K562 (cell line): ENCODE results near the gene CD48. TPM values are rescaled to one million over a fixed set of nuclear protein-coding genes. Genes with fewer than 3 reads are reported as not detected.

Experiments used
- ARID1B ChIP-seq: fragments of 450-650 bp; IDR thresholded peaks from 2 replicates; pipeline ENCODE4 v1.6.1; 2016; ENCODE audit warnings: antibody characterized with exemption, mild to moderate bottlenecking, inconsistent platforms
- CBFA2T2 ChIP-seq: fragments of 450-650 bp; conservative IDR thresholded peaks from 2 replicates; pipeline ENCODE4 v1.6.1; 2017; ENCODE audit warnings: mild to moderate bottlenecking
- CBX8 ChIP-seq: fragments of 200-600 bp; sonication (generic); IDR thresholded peaks from 2 replicates; pipeline ENCODE4 v1.6.1; 2012; ENCODE audit warnings: borderline replicate concordance, mixed run types, low read depth, mild to moderate bottlenecking, moderate library complexity, mixed read lengths, low read length, control low read depth, inconsistent platforms; ENCODE audit not compliant: poor library complexity, severe bottlenecking; ENCODE audit errors: extremely low read depth
- DACH1 ChIP-seq: fragments of 450-650 bp; IDR thresholded peaks from 2 replicates; pipeline ENCODE4 v1.6.1; 2018; ENCODE audit not compliant: partially characterized antibody
- DDX20 ChIP-seq: fragments of 450-650 bp; IDR thresholded peaks from 2 replicates; pipeline ENCODE4 v1.6.1; 2016; ENCODE audit warnings: missing genetic modification characterization, low read depth, mild to moderate bottlenecking, missing compliant biosample characterization, moderate library complexity
- EP300 ChIP-seq: IDR thresholded peaks from 2 replicates; pipeline ENCODE4 v1.6.1; 2012; ENCODE audit warnings: low read length, improper control_type of control experiment
- EZH2 ChIP-seq: IDR thresholded peaks from 2 replicates; pipeline ENCODE4 v1.6.1; 2012; ENCODE audit warnings: low read depth, mild to moderate bottlenecking, inconsistent platforms, low read length, borderline replicate concordance
- HNRNPUL1 ChIP-seq: fragments of 200-400 bp; formaldehyde crosslinking; IDR thresholded peaks from 2 replicates; pipeline ENCODE4 v1.6.1; 2017; ENCODE audit warnings: low read length
- MTA2 ChIP-seq: fragments of 450-650 bp; IDR thresholded peaks from 2 replicates; pipeline ENCODE4 v1.6.1; 2016; ENCODE audit warnings: low read depth
- PPARD ChIP-seq: fragments of 250-450 bp; sonication (Bioruptor Pico); IDR thresholded peaks from 2 replicates; pipeline ENCODE4 v1.8.0; 2022; ENCODE audit warnings: inconsistent platforms, mild to moderate bottlenecking, moderate library complexity
- SAFB2 ChIP-seq: fragments of 200-400 bp; formaldehyde crosslinking; IDR thresholded peaks from 2 replicates; pipeline ENCODE4 v1.6.1; 2018; ENCODE audit warnings: borderline replicate concordance, low read length, low read depth, moderate library complexity; ENCODE audit not compliant: severe bottlenecking
- SLC30A9 ChIP-seq: fragments of 250-450 bp; sonication (Bioruptor Pico); IDR thresholded peaks from 2 replicates; pipeline ENCODE4 v1.8.0; 2022; ENCODE audit warnings: mild to moderate bottlenecking, moderate library complexity
- TEAD1 ChIP-seq, 2 experiments: fragments of 450-650 bp in 1 of 2; sonication (generic) in 1 of 2; formaldehyde crosslinking; IDR thresholded peaks; 2 replicates each; pipeline versions ENCODE4 v1.4.0 to v1.8.0; 2020 to 2022; ENCODE audit warnings: mild to moderate bottlenecking in 2 of 2, missing genetic modification reagents in 1 of 2
- THRAP3 ChIP-seq: fragments of 450-650 bp; IDR thresholded peaks from 2 replicates; pipeline ENCODE4 v1.6.1; 2016; ENCODE audit warnings: mild to moderate bottlenecking, inconsistent platforms, borderline replicate concordance
- ZBED1 ChIP-seq: IDR thresholded peaks from 2 replicates; pipeline ENCODE4 v1.6.1; 2014
- ZBTB17 ChIP-seq: fragments of 450-650 bp; formaldehyde crosslinking; IDR thresholded peaks from 2 replicates; pipeline ENCODE4 v1.4.0; 2020; ENCODE audit warnings: mild to moderate bottlenecking
- ZNF23 ChIP-seq: fragments of 250-450 bp; sonication (Bioruptor Pico); IDR thresholded peaks from 2 replicates; pipeline ENCODE4 v1.4.0; 2020; ENCODE audit warnings: mild to moderate bottlenecking
- ZNF644 ChIP-seq: fragments of 200-800 bp; sonication (Bioruptor generic); IDR thresholded peaks from 2 replicates; pipeline ENCODE4 v1.6.1; 2016; ENCODE audit warnings: low read depth, missing genetic modification characterization, missing compliant biosample characterization
- ZNF707 ChIP-seq: fragments of 250-450 bp; sonication (Bioruptor Pico); conservative IDR thresholded peaks from 2 replicates; pipeline ENCODE4 v1.8.0; 2022; ENCODE audit warnings: inconsistent platforms, mild to moderate bottlenecking, moderate library complexity
- ZSCAN32 ChIP-seq: fragments of 450-650 bp; formaldehyde crosslinking; IDR thresholded peaks from 2 replicates; pipeline ENCODE4 v1.4.0; 2020; ENCODE audit warnings: mild to moderate bottlenecking, moderate library complexity
- polyA plus RNA-seq, 8 experiments: library from polyadenylated mRNA; depleted of rRNA in 4 of 8; stranded (reverse) in 5 of 8; unstranded in 3 of 8; fragments of >200 nt; fragmentation: Nextera tagmentation in 2 of 8; fragmentation: Illumina TruSeq in 1 of 8; extraction: Ambion mirVana in 2 of 8; extraction: Trizol in 1 of 8; gene quantifications; 2 replicates each; pipeline versions ENCODE4 v1.2.1 to v1.2.3, GENCODE V29; 2011 to 2014; ENCODE audit warnings: inconsistent platforms in 1 of 8, missing spikeins in 1 of 8
- total RNA-seq, 7 experiments: library from RNA; depleted of rRNA in 6 of 7; stranded (reverse); fragments of >200 nt in 6 of 7; fragmentation: Illumina TruSeq in 2 of 7; extraction: Trizol in 2 of 7; gene quantifications; 2 replicates each; pipeline versions ENCODE4 v1.2.1 to v1.2.3, GENCODE V29; 2011 to 2021; ENCODE audit warnings: low replicate concordance in 1 of 7
- TF ChIP-seq, protein P1 (sequence below), 2 experiments: fragments of 450-650 bp in 1 of 2; sonication (generic) in 1 of 2; formaldehyde crosslinking in 1 of 2; IDR thresholded peaks in 1 of 2; conservative IDR thresholded peaks in 1 of 2; 2 replicates each; pipeline versions ENCODE4 v1.6.1 to v1.8.1; 2016 to 2023; ENCODE audit warnings: mild to moderate bottlenecking in 2 of 2, moderate library complexity in 2 of 2, inconsistent platforms in 1 of 2, missing genetic modification reagents in 1 of 2
- TF ChIP-seq, protein P2 (sequence below): fragments of 250-450 bp; sonication (Bioruptor Pico); IDR thresholded peaks from 2 replicates; pipeline ENCODE4 v1.4.0; 2020; ENCODE audit warnings: mild to moderate bottlenecking, moderate library complexity, borderline replicate concordance
- TF ChIP-seq, protein P3 (sequence below): sonication (generic); formaldehyde crosslinking; IDR thresholded peaks from 2 replicates; pipeline ENCODE4 v1.9.0; 2022; ENCODE audit warnings: mild to moderate bottlenecking, missing genetic modification reagents

CD48 gene
- total and polyA plus RNA-seq, 9 of the 15 experiments (the other 6 are each of a cell fraction or from before 2014, with no cell fraction given): 0.10 to 0.42 (median 0.29) TPM; not detected in 3

DNA sequence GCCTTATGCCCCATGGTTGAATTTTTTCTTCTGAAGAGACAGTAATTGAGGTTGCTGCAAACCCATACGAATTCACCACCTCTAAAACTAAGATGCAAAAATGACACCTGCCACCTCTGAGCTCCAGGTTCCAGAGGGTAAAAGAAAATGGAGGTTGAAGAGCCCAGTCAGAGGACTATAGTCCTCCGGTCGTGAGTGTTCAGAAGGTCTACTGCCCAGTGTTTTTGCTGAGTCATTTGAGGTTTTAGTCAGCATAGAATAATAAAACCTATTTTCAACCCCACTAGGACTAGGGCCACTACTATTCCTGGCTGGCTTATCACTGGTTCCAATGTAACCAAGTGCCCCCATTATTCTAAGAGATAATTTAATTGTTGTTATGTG, 14.5 kb upstream of the CD48 start (continued):
- no peak for TF ChIP-seq PPARD (CRISPR knock-in tag)
- TF ChIP-seq EZH2: no peak
- 0 out of 4 replicates have a peak, but pooled peaks of 1 of the 2 experiments have one; percentile 42 for TF ChIP-seq TEAD1 (CRISPR knock-in tag; IDR thresholded peaks at IDR 0.05)
- TF ChIP-seq, protein P1, sequence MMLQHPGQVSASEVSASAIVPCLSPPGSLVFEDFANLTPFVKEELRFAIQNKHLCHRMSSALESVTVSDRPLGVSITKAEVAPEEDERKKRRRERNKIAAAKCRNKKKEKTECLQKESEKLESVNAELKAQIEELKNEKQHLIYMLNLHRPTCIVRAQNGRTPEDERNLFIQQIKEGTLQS (IDR thresholded peaks at IDR 0.05): peak; percentile 16; the same call in 1 of the 2 replicates
- TF ChIP-seq, protein P1 (CRISPR knock-in tag; conservative IDR thresholded peaks at IDR 0.05): no peak
- TF ChIP-seq ZBED1: no peak
- TF ChIP-seq SAFB2: no peak
- TF ChIP-seq DACH1: no peak
- no peak; the same call in 1 of the 2 replicates for TF ChIP-seq EP300
- no peak for TF ChIP-seq ZNF707 (CRISPR knock-in tag)
- TF ChIP-seq ARID1B: peak; percentile 59
- no peak for TF ChIP-seq DDX20 (tag)
- no peak for TF ChIP-seq ZNF644
- TF ChIP-seq, protein P2, sequence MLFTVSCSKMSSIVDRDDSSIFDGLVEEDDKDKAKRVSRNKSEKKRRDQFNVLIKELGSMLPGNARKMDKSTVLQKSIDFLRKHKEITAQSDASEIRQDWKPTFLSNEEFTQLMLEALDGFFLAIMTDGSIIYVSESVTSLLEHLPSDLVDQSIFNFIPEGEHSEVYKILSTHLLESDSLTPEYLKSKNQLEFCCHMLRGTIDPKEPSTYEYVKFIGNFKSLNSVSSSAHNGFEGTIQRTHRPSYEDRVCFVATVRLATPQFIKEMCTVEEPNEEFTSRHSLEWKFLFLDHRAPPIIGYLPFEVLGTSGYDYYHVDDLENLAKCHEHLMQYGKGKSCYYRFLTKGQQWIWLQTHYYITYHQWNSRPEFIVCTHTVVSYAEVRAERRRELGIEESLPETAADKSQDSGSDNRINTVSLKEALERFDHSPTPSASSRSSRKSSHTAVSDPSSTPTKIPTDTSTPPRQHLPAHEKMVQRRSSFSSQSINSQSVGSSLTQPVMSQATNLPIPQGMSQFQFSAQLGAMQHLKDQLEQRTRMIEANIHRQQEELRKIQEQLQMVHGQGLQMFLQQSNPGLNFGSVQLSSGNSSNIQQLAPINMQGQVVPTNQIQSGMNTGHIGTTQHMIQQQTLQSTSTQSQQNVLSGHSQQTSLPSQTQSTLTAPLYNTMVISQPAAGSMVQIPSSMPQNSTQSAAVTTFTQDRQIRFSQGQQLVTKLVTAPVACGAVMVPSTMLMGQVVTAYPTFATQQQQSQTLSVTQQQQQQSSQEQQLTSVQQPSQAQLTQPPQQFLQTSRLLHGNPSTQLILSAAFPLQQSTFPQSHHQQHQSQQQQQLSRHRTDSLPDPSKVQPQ (CRISPR knock-in tag): no peak
- TF ChIP-seq MTA2: no peak
- TF ChIP-seq ZNF23 (CRISPR knock-in tag): no peak
- no peak for TF ChIP-seq SLC30A9 (CRISPR knock-in tag)
- no peak for TF ChIP-seq CBX8
- no peak for TF ChIP-seq ZSCAN32 (CRISPR knock-in tag)
- no peak for TF ChIP-seq THRAP3
- no peak for TF ChIP-seq HNRNPUL1
- TF ChIP-seq, protein P3, sequence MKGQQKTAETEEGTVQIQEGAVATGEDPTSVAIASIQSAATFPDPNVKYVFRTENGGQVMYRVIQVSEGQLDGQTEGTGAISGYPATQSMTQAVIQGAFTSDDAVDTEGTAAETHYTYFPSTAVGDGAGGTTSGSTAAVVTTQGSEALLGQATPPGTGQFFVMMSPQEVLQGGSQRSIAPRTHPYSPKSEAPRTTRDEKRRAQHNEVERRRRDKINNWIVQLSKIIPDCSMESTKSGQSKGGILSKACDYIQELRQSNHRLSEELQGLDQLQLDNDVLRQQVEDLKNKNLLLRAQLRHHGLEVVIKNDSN (CRISPR knock-in tag): no peak
- TF ChIP-seq CBFA2T2: no peak
- no peak for TF ChIP-seq ZBTB17 (CRISPR knock-in tag)
